HepG2 (cell line): ENCODE results near the gene ZNF106. TPM values are rescaled to one million over a fixed set of nuclear protein-coding genes. Genes with fewer than 3 reads are reported as not detected.

ENCODE experiments used
- ATAC-seq: fragments of 200-7000 bp; cut with Tn5 transposase; 3 replicates; pipeline ENCODE4 v1.9.1; 2020; ENCODE audit warnings: mild to moderate bottlenecking, moderate library complexity
- BruUV-seq: library from RNA; stranded (reverse); fragments of 400-500 nt; replicated peaks from 2 replicates; lab custom pipeline; 2021; lab: Mats Ljungman, UMichigan
- CTCF ChIA-PET: fragments of 300-600 bp; formaldehyde crosslinking; extraction: SDS; loops from one replicate; lab custom pipeline; 2021; ENCODE audit warnings: low total read pairs, inconsistent platforms, low intra/inter-chr PET ratio; lab: Yijun Ruan, JAX
- POLR2A ChIA-PET: fragments of 350-600 bp; sonication (Branson Sonifier 250); formaldehyde crosslinking; loops from one replicate; lab custom pipeline; 2020; ENCODE audit warnings: antibody characterized with exemption, inconsistent platforms; lab: Yijun Ruan, JAX
- DNase-seq: peaks from one replicate; pipeline ENCODE4 v3.0.0-alpha.2; 2015; ENCODE audit warnings: low spot score
- FAIRE-seq: peaks from 3 replicates; lab custom pipeline; 2011; peaks lifted over from hg19 to GRCh38; lab: Jason Lieb, UNC
- H2AFZ ChIP-seq: one replicate; pipeline ENCODE4 v1.6.1; 2011; ENCODE audit warnings: low read length, inconsistent platforms
- H3K27ac ChIP-seq: fragments of 300-600 bp; 3 replicates; pipeline ENCODE4 v1.8.0; 2011; ENCODE audit warnings: mixed run types, mild to moderate bottlenecking, mixed read lengths, low read length, inconsistent platforms; ENCODE audit not compliant: insufficient read depth; ENCODE audit errors: extremely low read length
- H3K27me3 ChIP-seq, 2 experiments: fragments of 200-600 bp in 1 of 2; 2 replicates in 1 of 2; 3 replicates in 1 of 2; pipeline versions ENCODE4 v1.6.0 to v1.8.0; 2011; ENCODE audit warnings: low read length in 2 of 2, mild to moderate bottlenecking in 2 of 2, moderate library complexity in 2 of 2, inconsistent platforms in 1 of 2; ENCODE audit not compliant: insufficient read depth in 2 of 2, control insufficient read depth in 1 of 2
- H3K36me3 ChIP-seq, 2 experiments: fragments of 200-600 bp in 1 of 2; replicated peaks in 1 of 2; 2 replicates in 1 of 2; 3 replicates in 1 of 2; pipeline versions ENCODE4 v1.5.1 to v1.8.0; 2011; ENCODE audit warnings: low read length in 2 of 2, inconsistent platforms in 1 of 2; ENCODE audit not compliant: insufficient read depth in 2 of 2, control insufficient read depth in 1 of 2
- H3K4me1 ChIP-seq: 2 replicates; pipeline ENCODE4 v1.5.1; 2012; ENCODE audit warnings: low read length, inconsistent platforms; ENCODE audit not compliant: insufficient read depth
- H3K4me2 ChIP-seq: 2 replicates; pipeline ENCODE4 v1.6.0; 2011; ENCODE audit warnings: low read depth, low read length, inconsistent platforms
- H3K4me3 ChIP-seq, 3 experiments: fragments of 200-600 bp in 1 of 3; sonication (generic), shearing (Covaris generic) in 1 of 3; replicated peaks in 1 of 3; 2 replicates each; pipeline ENCODE4 v1.5.1; 2011 to 2016; ENCODE audit warnings: low read length in 3 of 3, inconsistent platforms in 2 of 3, low read depth in 2 of 3, mild to moderate bottlenecking in 2 of 3, control low read depth in 1 of 3, mixed read lengths in 1 of 3; ENCODE audit not compliant: insufficient read depth in 1 of 3
- H3K79me2 ChIP-seq: one replicate; pipeline ENCODE4 v1.6.1; 2011; ENCODE audit warnings: low read length, inconsistent platforms; ENCODE audit not compliant: insufficient read depth
- H3K9ac ChIP-seq: 2 replicates; pipeline ENCODE4 v1.6.0; 2011; ENCODE audit warnings: mild to moderate bottlenecking, low read depth, low read length, inconsistent platforms; ENCODE audit not compliant: insufficient read depth
- H3K9me3 ChIP-seq: 2 replicates; pipeline ENCODE4 v1.5.1; 2012; ENCODE audit warnings: mild to moderate bottlenecking, low read length
- H4K20me1 ChIP-seq: 2 replicates; pipeline ENCODE4 v1.6.0; 2011; ENCODE audit warnings: inconsistent platforms, mild to moderate bottlenecking, low read length, moderate library complexity; ENCODE audit not compliant: insufficient read depth
- ATF6 ChIP-seq: sonication (generic); formaldehyde crosslinking; conservative IDR thresholded peaks from 2 replicates; pipeline ENCODE4 v1.4.0; 2020; ENCODE audit warnings: missing genetic modification reagents
- DMTF1 ChIP-seq: sonication (generic); formaldehyde crosslinking; IDR thresholded peaks from 2 replicates; pipeline ENCODE4 v1.4.0; 2020; ENCODE audit warnings: mild to moderate bottlenecking, missing genetic modification reagents
- FOXA3 ChIP-seq: IDR thresholded peaks from 2 replicates; pipeline ENCODE4 v1.6.1; 2016; ENCODE audit warnings: missing genetic modification reagents, missing compliant biosample characterization
- GFI1 ChIP-seq: sonication (generic); formaldehyde crosslinking; IDR thresholded peaks from 2 replicates; pipeline ENCODE4 v1.5.0; 2020; ENCODE audit warnings: missing genetic modification reagents, mild to moderate bottlenecking, borderline replicate concordance
- HDAC1 ChIP-seq: sonication (generic); formaldehyde crosslinking; IDR thresholded peaks from 2 replicates; pipeline ENCODE4 v1.5.1; 2020; ENCODE audit warnings: mild to moderate bottlenecking, missing genetic modification reagents
- HES4 ChIP-seq: sonication (generic); formaldehyde crosslinking; IDR thresholded peaks from 2 replicates; pipeline ENCODE4 v1.9.0; 2021; ENCODE audit warnings: mild to moderate bottlenecking, missing genetic modification reagents, borderline replicate concordance
- HNRNPK ChIP-seq: fragments of 200-400 bp; formaldehyde crosslinking; IDR thresholded peaks from 2 replicates; pipeline ENCODE4 v1.6.1; 2018; ENCODE audit warnings: low read length, low read depth, moderate library complexity, mild to moderate bottlenecking; ENCODE audit not compliant: poor library complexity, severe bottlenecking
- KDM2A ChIP-seq: sonication (generic); formaldehyde crosslinking; IDR thresholded peaks from 2 replicates; pipeline ENCODE4 v1.4.0; 2020; ENCODE audit warnings: low read depth, missing genetic modification reagents, borderline replicate concordance
- NKX3-1 ChIP-seq: sonication (generic); formaldehyde crosslinking; IDR thresholded peaks from 2 replicates; pipeline ENCODE4 v1.5.0; 2020; ENCODE audit warnings: missing genetic modification reagents
- NR0B2 ChIP-seq: sonication (generic); formaldehyde crosslinking; IDR thresholded peaks from 2 replicates; pipeline ENCODE4 v1.4.0; 2020; ENCODE audit warnings: mild to moderate bottlenecking, missing genetic modification reagents
- SRY ChIP-seq: sonication (generic); formaldehyde crosslinking; IDR thresholded peaks from 2 replicates; pipeline ENCODE4 v1.8.0; 2022; ENCODE audit warnings: mild to moderate bottlenecking, missing genetic modification reagents
- TBX3 ChIP-seq: fragments of 450-650 bp; IDR thresholded peaks from 2 replicates; pipeline ENCODE4 v1.6.1; 2017; ENCODE audit warnings: antibody characterized with exemption, mild to moderate bottlenecking, inconsistent platforms, borderline replicate concordance
- TOE1 ChIP-seq: sonication (generic); formaldehyde crosslinking; IDR thresholded peaks from 2 replicates; pipeline ENCODE4 v1.4.0; 2020; ENCODE audit warnings: mild to moderate bottlenecking, missing genetic modification reagents
- TP53 ChIP-seq: sonication (generic); formaldehyde crosslinking; conservative IDR thresholded peaks from 2 replicates; pipeline ENCODE4 v1.4.0; 2020; ENCODE audit warnings: missing genetic modification reagents
- ZNF468 ChIP-seq: sonication (generic); formaldehyde crosslinking; IDR thresholded peaks from 2 replicates; pipeline ENCODE4 v1.8.0; 2022; ENCODE audit warnings: mild to moderate bottlenecking, moderate library complexity, missing genetic modification reagents
- ZNF557 ChIP-seq: sonication (generic); formaldehyde crosslinking; IDR thresholded peaks from 2 replicates; pipeline ENCODE4 v1.4.0; 2020; ENCODE audit warnings: missing genetic modification reagents
- ZNF660 ChIP-seq: sonication (generic); formaldehyde crosslinking; IDR thresholded peaks from 2 replicates; pipeline ENCODE4 v1.5.1; 2020; ENCODE audit warnings: mild to moderate bottlenecking, low read depth, missing genetic modification reagents, borderline replicate concordance
- ZNF691 ChIP-seq: sonication (generic); formaldehyde crosslinking; IDR thresholded peaks from 2 replicates; pipeline ENCODE4 v1.4.0; 2020; ENCODE audit warnings: missing genetic modification reagents, low read depth, mild to moderate bottlenecking, borderline replicate concordance
- ZNF75D ChIP-seq: sonication (generic); formaldehyde crosslinking; IDR thresholded peaks from 2 replicates; pipeline ENCODE4 v1.8.1; 2023; ENCODE audit warnings: missing genetic modification reagents, mild to moderate bottlenecking, borderline replicate concordance
- WGBS: methylation state at CpG from one replicate; pipeline ENCODE4 v1.1.6; 2017; ENCODE audit warnings: low lambda C conversion rate; 5-methylcytosine and 5-hydroxymethylcytosine counted together
- in situ Hi-C: cut with HindIII; loops from 2 replicates; pipeline ENCODE4 v1.10.0; 2017; ENCODE audit warnings: low pct_unique_long_range_greater_than_20kb; ENCODE audit not compliant: extremely low pct_ligation_motif_present
- intact Hi-C: fragments of 100-400 bp; cut with micrococcal nuclease; formaldehyde crosslinking; loops from one replicate; pipeline ENCODE4 v1.10.0; 2022; ENCODE audit not compliant: unreplicated experiment
- polyA plus RNA-seq, 8 experiments: library from polyadenylated mRNA; depleted of rRNA in 3 of 8; stranded (reverse) in 7 of 8; unstranded in 1 of 8; fragments of >200 nt; fragmentation: Illumina TruSeq in 4 of 8; extraction: Trizol in 4 of 8; gene quantifications; 2 replicates each; pipeline versions ENCODE4 v1.2.1 to v1.2.3, GENCODE V29; 2011 to 2016; ENCODE audit warnings: low read depth in 4 of 8, missing spikeins in 1 of 8, mixed read lengths in 1 of 8; ENCODE audit not compliant: insufficient read depth in 1 of 8
- total RNA-seq, 5 experiments: library from RNA; depleted of rRNA; stranded (reverse); fragments of >200 nt; fragmentation: Illumina TruSeq; extraction: Trizol; gene quantifications; 2 replicates each; pipeline ENCODE4 v1.2.3, GENCODE V29; 2016; ENCODE audit warnings: low read depth in 1 of 5

ZNF106 gene
- total and polyA plus RNA-seq, 2 of the 13 experiments (the other 11 are each of a cell fraction or from before 2014, with no cell fraction given), result 12.5 to 35.1 TPM

- BruUV-seq, result no TSS peak
- 95% methylated on average over 7 of the region's 7 CpGs for WGBS
- Histone ChIP-seq H3K9ac (no peak overlapping the region), H3K4me1 (peaks cover 8% of the 10 kb centered on the region; the same call in 1 of the 2 replicates), H3K36me3 (peaks cover 4 to 41% of the 10 kb centered on the region in 2 experiments), H3K27me3 (no peaks in the 10 kb centered on the region), H3K27ac (no peak overlapping the region), H3K79me2 (no peaks in the 10 kb centered on the region)
- TF ChIP-seq ZNF468 (no peak), SRY (CRISPR knock-in tag) (no peak), TP53 (no peak), ZNF660 (no peak), ZNF691 (CRISPR knock-in tag) (no peak), HDAC1 (CRISPR knock-in tag) (no peak), HES4 (CRISPR knock-in tag) (no peak), ZNF75D (CRISPR knock-in tag) (no peak), NKX3-1 (CRISPR knock-in tag) (no peak), NR0B2 (CRISPR knock-in tag) (no peak), HNRNPK (no peak), ATF6 (CRISPR knock-in tag) (no peak), DMTF1 (CRISPR knock-in tag) (no peak), TBX3 (no peak), KDM2A (CRISPR knock-in tag) (no peak), GFI1 (no peak), TOE1 (CRISPR knock-in tag) (no peak), ZNF557 (CRISPR knock-in tag) (no peak), FOXA3 (CRISPR knock-in tag) (no peak)
- TF ChIP-seq, all 625 proteins: peak for 0
- ATAC-seq (no peak), DNase-seq (no peak), FAIRE-seq (no peak)
- ChIA-PET CTCF (no interaction called here), POLR2A (no interaction called here)
- Histone ChIP-seq H2AFZ (no peak overlapping the region), H3K4me3 (no peak overlapping the region), H3K4me2 (no peak overlapping the region), H4K20me1 (no peaks in the 10 kb centered on the region), H3K9me3 (no peaks in the 10 kb centered on the region)
- intact Hi-C loops, result no loop called here
- in situ Hi-C loops, result no loop called here
These were observed 79.1 kb downstream of the ZNF106 start for GRCh38 chr15:42411884-42412283.
